ENCODE results near the gene SMAGP.
"Not testable (repeated sequence)": the region's sequence is repeated elsewhere in the genome, so short reads cannot be mapped to it uniquely, and the experiment has no call there.

SMAGP gene, protein sequence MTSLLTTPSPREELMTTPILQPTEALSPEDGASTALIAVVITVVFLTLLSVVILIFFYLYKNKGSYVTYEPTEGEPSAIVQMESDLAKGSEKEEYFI

DNA sequence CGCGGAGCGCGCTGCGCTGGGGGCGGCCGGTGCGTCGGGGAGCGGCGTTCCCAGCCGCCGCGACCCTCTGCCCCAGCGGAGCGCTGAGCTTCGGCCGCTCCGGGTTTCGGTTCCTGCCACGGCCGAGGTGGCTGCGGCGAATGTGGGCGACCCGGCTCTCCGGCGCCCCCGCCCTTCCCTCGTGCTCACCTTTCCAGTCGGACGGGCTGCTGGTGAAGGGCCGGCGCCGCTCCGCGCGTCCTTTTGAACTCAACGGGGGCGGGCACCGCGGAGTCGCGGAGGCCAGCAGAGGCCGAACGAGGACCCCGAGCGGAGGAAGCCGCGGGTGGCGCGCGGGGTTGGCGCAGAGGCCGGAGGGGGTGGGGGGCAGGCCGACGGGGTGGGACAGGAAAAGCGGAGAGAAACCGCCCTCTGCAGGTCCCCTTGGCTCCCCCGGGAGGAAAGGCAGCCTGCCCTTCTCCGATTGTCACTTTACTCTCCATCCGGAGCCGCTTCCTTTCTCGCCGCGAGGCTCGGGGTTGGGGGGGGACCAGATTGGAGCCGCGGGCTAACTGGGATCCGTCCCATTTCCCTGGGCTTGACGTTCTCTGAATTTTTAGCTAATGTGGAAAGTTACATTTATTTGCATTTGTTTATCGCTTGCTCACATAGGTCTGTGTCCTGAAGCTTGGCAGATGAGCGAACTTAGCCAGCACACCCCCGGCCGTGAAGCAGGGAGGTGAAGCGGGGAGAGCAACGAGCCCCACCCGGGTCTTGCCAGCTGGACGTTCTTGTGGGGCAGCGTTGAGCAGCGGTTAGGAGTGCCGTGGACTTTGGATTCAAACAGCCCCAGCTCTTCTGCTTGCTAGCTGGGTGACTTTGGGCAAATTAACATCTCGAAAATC is at the start of gene SMAGP:
TSS of gene SMAGP (minus strand) at position 349 of the 884 bp plus-strand sequence. CDS start 1,137 bp downstream, outside the sequence.
- in situ Hi-C loops (cut with HindIII; ENCODE audit: low sequenced_read_pairs), result no loop called here
- H3K4me3 ChIP-seq (ENCODE audit: low read depth, low read length), result peak within 1 kb of the TSS; percentile 64
- TF ChIP-seq, protein P1, sequence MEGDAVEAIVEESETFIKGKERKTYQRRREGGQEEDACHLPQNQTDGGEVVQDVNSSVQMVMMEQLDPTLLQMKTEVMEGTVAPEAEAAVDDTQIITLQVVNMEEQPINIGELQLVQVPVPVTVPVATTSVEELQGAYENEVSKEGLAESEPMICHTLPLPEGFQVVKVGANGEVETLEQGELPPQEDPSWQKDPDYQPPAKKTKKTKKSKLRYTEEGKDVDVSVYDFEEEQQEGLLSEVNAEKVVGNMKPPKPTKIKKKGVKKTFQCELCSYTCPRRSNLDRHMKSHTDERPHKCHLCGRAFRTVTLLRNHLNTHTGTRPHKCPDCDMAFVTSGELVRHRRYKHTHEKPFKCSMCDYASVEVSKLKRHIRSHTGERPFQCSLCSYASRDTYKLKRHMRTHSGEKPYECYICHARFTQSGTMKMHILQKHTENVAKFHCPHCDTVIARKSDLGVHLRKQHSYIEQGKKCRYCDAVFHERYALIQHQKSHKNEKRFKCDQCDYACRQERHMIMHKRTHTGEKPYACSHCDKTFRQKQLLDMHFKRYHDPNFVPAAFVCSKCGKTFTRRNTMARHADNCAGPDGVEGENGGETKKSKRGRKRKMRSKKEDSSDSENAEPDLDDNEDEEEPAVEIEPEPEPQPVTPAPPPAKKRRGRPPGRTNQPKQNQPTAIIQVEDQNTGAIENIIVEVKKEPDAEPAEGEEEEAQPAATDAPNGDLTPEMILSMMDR (IDR thresholded peaks at IDR 0.05; ENCODE audit: low read depth, low read length), result no peak
- DNase-seq (ENCODE audit: low read depth, low spot score), result peak; percentile 36

DNA sequence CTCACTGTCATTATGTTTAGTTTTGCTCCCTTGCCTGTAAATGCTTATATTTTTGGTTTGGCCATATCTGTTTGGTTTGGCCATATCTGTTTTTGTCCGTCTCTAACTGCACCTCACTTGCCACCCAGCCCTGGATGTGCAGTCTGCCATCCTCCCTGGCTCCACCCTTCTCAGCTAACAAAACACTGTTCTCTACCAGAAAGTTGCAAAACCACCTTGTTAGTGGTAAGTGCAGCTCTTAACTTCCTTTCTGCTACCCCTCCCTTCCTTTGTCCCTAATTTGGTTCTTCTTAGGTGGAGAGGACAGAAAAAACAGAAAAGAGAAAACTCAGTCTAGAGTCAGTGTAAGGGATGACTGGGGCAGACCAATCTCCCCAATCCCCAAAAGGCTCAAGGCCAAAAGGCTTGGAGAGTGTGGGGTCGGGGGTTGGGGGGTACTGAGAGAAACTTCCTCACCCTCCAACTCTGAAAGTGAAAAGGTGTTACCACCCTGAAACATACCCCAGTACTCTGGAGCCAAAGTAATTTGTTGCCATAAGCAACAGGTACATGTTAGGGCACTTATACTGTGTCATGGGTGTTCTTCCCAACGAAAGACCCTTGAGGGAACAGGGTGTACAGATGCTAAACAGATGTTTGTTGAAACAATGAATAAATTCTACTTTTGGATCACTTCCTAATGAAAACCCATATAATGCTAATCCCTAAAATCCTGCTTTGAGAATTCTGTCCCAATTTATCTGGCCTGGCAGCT is 48.8 kb upstream of the SMAGP start:
- TF ChIP-seq, protein P1 (IDR thresholded peaks at IDR 0.05; ENCODE audit: low read depth, low read length), result no peak
- in situ Hi-C loops (cut with HindIII; ENCODE audit: low sequenced_read_pairs), result no loop called here
- no peak for DNase-seq (ENCODE audit: low read depth, low spot score)
- H3K4me3 ChIP-seq (ENCODE audit: low read depth, low read length), result no peak overlapping the region

DNA sequence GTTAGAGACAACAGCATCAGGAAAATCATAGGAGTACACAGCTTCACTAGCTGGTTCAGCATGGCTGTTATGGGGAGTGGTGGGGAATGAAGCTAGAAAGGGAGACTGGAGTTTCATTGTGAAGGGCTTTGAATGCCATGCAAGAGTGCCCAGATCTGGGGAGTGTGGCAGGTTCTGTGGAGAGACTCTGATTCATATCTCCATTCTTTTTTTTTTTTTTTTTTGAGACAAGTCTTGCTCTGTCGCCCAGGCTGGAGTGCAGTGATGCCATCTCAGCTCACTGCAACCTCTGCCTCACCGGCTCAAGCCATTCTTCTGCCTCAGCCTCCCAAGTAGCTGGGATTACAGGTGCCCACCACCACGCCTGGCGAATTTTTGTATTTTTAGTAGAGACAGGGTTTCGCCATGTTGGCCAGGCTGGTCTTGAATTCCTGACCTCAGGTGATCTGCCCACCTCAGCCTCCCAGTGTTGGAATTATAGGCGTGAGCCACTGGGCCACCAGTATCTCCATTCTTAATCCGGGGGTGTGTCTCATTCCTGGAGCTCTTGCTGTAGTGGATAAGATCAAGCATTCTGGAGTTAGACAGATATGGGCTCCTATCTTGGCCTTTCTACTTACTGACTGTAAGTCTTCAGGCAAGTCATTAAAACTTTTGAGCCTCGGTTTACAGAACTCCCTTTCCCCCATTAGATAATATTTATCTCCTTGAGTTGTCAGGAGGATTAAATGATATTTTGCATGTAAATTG is 48.0 kb upstream of the SMAGP start:
- H3K4me3 ChIP-seq (ENCODE audit: low read depth, low read length); DNase-seq (ENCODE audit: low read depth, low spot score); in situ Hi-C loops (cut with HindIII; ENCODE audit: low sequenced_read_pairs): not testable (repeated sequence)

DNA sequence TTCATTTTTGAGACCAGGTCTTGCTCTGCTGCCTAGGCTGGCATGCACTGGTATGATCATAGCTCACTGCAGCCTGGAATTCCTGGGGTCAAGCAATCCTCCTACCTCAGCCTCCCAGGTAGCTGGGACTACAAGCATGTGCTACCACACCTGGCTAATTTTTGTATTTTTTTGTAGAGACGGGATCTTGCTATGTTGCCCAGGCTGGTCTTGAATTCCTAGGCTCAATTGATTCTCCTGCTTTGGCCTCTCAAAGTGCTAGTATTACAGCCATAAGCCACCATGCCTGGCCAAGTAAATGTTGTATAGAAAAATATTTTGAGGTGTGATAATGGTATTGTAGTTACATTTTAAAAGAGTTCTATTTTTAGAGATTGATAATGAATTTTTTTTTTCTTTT is 41.2 kb upstream of the SMAGP start:
- TF ChIP-seq, protein P1 (IDR thresholded peaks at IDR 0.05; ENCODE audit: low read depth, low read length), result no peak
- H3K4me3 ChIP-seq (ENCODE audit: low read depth, low read length), result no peak overlapping the region
- no peak for DNase-seq (ENCODE audit: low read depth, low spot score)
- in situ Hi-C loops (cut with HindIII; ENCODE audit: low sequenced_read_pairs), result no loop called here

DNA sequence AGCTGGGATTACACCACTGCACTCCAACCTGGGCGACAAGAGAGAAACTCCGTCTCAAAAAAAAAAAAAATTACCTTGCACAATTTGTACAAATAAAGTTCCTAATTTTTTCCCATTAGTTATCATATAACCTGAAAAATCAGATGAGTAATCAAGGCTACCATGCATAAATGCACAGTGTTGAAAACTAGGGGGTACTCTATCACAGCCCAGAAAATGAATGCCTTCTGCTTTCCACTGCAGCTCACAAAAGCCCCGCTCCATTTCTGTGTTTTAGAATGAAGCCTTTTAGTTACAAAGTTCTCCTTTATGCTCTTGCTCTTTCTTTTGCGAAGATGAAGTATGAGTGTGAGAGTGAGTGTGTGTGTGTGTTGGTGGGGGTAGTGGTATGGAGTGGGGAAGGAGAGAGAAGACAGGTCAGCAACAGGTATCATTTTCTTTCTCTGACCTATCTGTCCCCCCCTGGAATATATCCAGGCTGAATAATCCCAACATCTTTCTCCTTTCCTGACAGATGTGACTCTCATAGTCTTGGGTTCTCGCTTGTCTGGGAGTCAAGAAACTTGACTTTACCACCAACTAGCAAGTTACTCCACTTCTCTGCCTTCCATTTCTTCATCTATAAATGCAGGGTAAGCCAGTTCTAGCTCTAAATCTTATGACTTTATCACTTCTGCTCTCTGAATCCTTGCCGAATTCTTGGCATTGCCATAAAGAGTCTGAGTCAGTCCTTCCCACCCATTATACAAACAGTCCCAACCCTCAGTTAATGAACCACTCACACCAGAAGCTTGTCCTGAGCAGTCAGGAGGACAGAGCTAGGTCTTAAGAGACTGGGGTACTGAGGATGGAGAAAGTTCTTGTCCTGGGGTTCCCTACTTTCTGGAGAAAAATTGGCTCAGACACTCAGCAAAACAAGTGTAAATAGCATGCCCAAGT is 37.7 kb upstream of the SMAGP start:
- TF ChIP-seq, protein P1 (IDR thresholded peaks at IDR 0.05; ENCODE audit: low read depth, low read length), result no peak
- in situ Hi-C loops (cut with HindIII; ENCODE audit: low sequenced_read_pairs), result no loop called here
- H3K4me3 ChIP-seq (ENCODE audit: low read depth, low read length), result no peak overlapping the region
- peak; percentile 87 for DNase-seq (ENCODE audit: low read depth, low spot score)

- in situ Hi-C loops (cut with HindIII; ENCODE audit: low sequenced_read_pairs), result no loop called here
- DNase-seq (ENCODE audit: low read depth, low spot score), result no peak
- H3K4me3 ChIP-seq (ENCODE audit: low read depth, low read length), result no peak overlapping the region
- TF ChIP-seq, protein P1 (IDR thresholded peaks at IDR 0.05; ENCODE audit: low read depth, low read length), result no peak
These were observed 36.3 kb upstream of the SMAGP start for GRCh38 chr12:51306507-51306906.

DNA sequence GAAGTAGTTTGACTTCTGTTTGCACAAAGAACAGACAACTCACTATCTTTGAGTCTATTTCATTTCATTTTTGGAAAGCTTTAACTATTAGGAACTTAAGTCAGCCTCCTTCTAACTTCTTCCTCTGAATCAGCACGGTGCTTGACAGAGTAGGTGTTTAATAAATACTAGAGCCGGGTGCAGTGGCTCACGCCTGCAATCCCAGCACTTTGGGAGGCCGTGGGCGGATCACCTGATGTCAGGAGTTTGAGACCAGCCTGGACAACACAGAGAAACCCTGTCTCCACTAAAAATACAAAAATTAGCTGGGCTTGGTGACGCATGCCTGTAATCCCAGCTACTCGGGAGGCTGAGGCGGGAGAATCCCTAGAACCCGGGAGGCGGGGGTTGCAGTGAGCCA is 30.6 kb upstream of the SMAGP start:
- H3K4me3 ChIP-seq (ENCODE audit: low read depth, low read length); DNase-seq (ENCODE audit: low read depth, low spot score); in situ Hi-C loops (cut with HindIII; ENCODE audit: low sequenced_read_pairs): not testable (repeated sequence)

All from astrocyte of the spinal cord (primary cell).